Measurements from ENCODE around the gene KRT84. TPM values are rescaled to one million over a fixed set of nuclear protein-coding genes. Genes with fewer than 3 reads are reported as not detected.

Gene KRT84
- total and polyA plus RNA-seq, 9 of the 15 experiments (the other 6 are each of a cell fraction or from before 2014, with no cell fraction given) = not detected

DNA sequence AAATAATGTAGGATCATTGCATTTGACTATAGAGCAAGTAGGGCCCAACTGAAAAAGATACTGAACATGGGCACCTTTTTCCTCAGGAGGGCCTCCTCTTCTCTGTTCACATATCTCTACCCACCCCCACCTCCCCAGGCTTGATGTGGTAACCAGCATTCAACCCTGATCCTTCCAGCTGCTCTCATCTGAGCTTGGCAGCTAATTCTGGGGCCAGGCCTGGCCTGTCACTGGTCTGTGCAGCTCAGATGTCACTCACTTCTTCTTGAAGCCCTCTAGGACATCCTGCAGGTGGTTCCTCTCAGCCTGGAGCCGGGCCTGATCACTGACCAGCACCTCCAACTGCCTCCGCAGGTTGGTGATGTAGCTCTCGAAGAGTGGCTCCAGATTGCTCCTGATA, 2.1 kb downstream of the KRT84 start:
- H3K27me3 ChIP-seq (ENCODE audit: control insufficient read depth in 2 of 2, insufficient read depth in 2 of 2, low read length in 2 of 2) = peaks cover 5 to 59% of the 10 kb centered on the region in 2 experiments; a peak in 4 of 5 replicates
- H3K36me3 ChIP-seq (ENCODE audit: control insufficient read depth, insufficient read depth, low read length) = no peaks in the 10 kb centered on the region
- DNase-seq (ENCODE audit: extremely low read depth in 1 of 4, low spot score in 3 of 4) = no peak
- WGBS (ENCODE audit: insufficient coverage, low coverage, missing lambda C conversion rate) = 0% methylated on average over 3 of the region's 3 CpGs
- no peak for TF ChIP-seq ARNT (IDR thresholded peaks at IDR 0.05)
- no peak for TF ChIP-seq ZNF445 (CRISPR knock-in tag; IDR thresholded peaks at IDR 0.05; ENCODE audit: low read depth)
- no peak for TF ChIP-seq SUPT5H (IDR thresholded peaks at IDR 0.05)
- TF ChIP-seq TSC22D4 (tag; IDR thresholded peaks at IDR 0.05) = no peak
- TF ChIP-seq POLR2AphosphoS5 (IDR thresholded peaks at IDR 0.05; ENCODE audit: control insufficient read depth, insufficient read depth, low read depth, low read length) = no peak
- TF ChIP-seq, protein P1, sequence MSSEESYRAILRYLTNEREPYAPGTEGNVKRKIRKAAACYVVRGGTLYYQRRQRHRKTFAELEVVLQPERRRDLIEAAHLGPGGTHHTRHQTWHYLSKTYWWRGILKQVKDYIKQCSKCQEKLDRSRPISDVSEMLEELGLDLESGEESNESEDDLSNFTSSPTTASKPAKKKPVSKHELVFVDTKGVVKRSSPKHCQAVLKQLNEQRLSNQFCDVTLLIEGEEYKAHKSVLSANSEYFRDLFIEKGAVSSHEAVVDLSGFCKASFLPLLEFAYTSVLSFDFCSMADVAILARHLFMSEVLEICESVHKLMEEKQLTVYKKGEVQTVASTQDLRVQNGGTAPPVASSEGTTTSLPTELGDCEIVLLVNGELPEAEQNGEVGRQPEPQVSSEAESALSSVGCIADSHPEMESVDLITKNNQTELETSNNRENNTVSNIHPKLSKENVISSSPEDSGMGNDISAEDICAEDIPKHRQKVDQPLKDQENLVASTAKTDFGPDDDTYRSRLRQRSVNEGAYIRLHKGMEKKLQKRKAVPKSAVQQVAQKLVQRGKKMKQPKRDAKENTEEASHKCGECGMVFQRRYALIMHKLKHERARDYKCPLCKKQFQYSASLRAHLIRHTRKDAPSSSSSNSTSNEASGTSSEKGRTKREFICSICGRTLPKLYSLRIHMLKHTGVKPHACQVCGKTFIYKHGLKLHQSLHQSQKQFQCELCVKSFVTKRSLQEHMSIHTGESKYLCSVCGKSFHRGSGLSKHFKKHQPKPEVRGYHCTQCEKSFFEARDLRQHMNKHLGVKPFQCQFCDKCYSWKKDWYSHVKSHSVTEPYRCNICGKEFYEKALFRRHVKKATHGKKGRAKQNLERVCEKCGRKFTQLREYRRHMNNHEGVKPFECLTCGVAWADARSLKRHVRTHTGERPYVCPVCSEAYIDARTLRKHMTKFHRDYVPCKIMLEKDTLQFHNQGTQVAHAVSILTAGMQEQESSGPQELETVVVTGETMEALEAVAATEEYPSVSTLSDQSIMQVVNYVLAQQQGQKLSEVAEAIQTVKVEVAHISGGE (CRISPR knock-in tag; IDR thresholded peaks at IDR 0.05) = no peak
- TF ChIP-seq NCOA2 (IDR thresholded peaks at IDR 0.05; ENCODE audit: partially characterized antibody in 2 of 2) = no peak
- no peak for TF ChIP-seq DDX20 (tag; IDR thresholded peaks at IDR 0.05; ENCODE audit: low read depth)
- TF ChIP-seq, protein P2, sequence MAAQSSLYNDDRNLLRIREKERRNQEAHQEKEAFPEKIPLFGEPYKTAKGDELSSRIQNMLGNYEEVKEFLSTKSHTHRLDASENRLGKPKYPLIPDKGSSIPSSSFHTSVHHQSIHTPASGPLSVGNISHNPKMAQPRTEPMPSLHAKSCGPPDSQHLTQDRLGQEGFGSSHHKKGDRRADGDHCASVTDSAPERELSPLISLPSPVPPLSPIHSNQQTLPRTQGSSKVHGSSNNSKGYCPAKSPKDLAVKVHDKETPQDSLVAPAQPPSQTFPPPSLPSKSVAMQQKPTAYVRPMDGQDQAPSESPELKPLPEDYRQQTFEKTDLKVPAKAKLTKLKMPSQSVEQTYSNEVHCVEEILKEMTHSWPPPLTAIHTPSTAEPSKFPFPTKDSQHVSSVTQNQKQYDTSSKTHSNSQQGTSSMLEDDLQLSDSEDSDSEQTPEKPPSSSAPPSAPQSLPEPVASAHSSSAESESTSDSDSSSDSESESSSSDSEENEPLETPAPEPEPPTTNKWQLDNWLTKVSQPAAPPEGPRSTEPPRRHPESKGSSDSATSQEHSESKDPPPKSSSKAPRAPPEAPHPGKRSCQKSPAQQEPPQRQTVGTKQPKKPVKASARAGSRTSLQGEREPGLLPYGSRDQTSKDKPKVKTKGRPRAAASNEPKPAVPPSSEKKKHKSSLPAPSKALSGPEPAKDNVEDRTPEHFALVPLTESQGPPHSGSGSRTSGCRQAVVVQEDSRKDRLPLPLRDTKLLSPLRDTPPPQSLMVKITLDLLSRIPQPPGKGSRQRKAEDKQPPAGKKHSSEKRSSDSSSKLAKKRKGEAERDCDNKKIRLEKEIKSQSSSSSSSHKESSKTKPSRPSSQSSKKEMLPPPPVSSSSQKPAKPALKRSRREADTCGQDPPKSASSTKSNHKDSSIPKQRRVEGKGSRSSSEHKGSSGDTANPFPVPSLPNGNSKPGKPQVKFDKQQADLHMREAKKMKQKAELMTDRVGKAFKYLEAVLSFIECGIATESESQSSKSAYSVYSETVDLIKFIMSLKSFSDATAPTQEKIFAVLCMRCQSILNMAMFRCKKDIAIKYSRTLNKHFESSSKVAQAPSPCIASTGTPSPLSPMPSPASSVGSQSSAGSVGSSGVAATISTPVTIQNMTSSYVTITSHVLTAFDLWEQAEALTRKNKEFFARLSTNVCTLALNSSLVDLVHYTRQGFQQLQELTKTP (IDR thresholded peaks at IDR 0.05; ENCODE audit: low read depth in 1 of 2, partially characterized antibody in 2 of 2) = no peak
- no peak for TF ChIP-seq U2AF1 (optimal IDR thresholded peaks at IDR 0.05; ENCODE audit: low read depth, low read length)
- TF ChIP-seq, protein P3, sequence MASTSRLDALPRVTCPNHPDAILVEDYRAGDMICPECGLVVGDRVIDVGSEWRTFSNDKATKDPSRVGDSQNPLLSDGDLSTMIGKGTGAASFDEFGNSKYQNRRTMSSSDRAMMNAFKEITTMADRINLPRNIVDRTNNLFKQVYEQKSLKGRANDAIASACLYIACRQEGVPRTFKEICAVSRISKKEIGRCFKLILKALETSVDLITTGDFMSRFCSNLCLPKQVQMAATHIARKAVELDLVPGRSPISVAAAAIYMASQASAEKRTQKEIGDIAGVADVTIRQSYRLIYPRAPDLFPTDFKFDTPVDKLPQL (IDR thresholded peaks at IDR 0.05; ENCODE audit: extremely low read depth, insufficient read length) = no peak
- TF ChIP-seq ZNF263 (CRISPR knock-in tag; IDR thresholded peaks at IDR 0.05; ENCODE audit: borderline replicate concordance) = no peak
- no peak for TF ChIP-seq SRSF7 (optimal IDR thresholded peaks at IDR 0.05; ENCODE audit: low read depth, low read length)
- no peak for TF ChIP-seq RBM17 (IDR thresholded peaks at IDR 0.05; ENCODE audit: borderline replicate concordance, low read depth, low read length)
- ATAC-seq = no peak
- H4K20me1 ChIP-seq (replicated peaks; ENCODE audit: control insufficient read depth, insufficient read depth, low read length) = no peaks in the 10 kb centered on the region
- no peak overlapping the region for H2AFZ ChIP-seq (ENCODE audit: low read depth, low read length)
- H3K4me2 ChIP-seq (ENCODE audit: insufficient read depth, low read length) = no peak overlapping the region
- H3K27ac ChIP-seq (ENCODE audit: extremely low read depth, low read depth, low read length) = no peak overlapping the region
- H3K4me1 ChIP-seq (replicated peaks in 1 of 2; ENCODE audit: control insufficient read depth in 2 of 2, insufficient read depth in 2 of 2, low read length in 2 of 2) = peaks cover 0 to 5% of the 10 kb centered on the region in 2 experiments; a peak in 1 of 5 replicates
- intact Hi-C loops (cut with micrococcal nuclease) (no loop called here), in situ Hi-C loops (cut with MboI) (loop anchor here (5.0 kb wide), 2 partner anchors 494 to 599 kb away; no protein-coding TSS in a partner anchor)
- no peaks in the 10 kb centered on the region for H3K9me3 ChIP-seq (replicated peaks; ENCODE audit: control insufficient read depth, insufficient read depth, low read depth, low read length)
- no TSS peak for BruUV-seq (replicated peaks)
- ChIA-PET CTCF (ENCODE audit: low intra/inter-chr PET ratio) (no interaction called here), POLR2A (no interaction called here)
- FAIRE-seq = no peak
- no peaks in the 10 kb centered on the region for H3K9me1 ChIP-seq (ENCODE audit: control insufficient read depth, insufficient read depth, low read length)
- H3K4me3 ChIP-seq = no peak overlapping the region
- no peak overlapping the region for H3K9ac ChIP-seq (ENCODE audit: insufficient read depth in 1 of 2, low read depth in 2 of 2, low read length in 2 of 2)
- H3K79me2 ChIP-seq (ENCODE audit: control insufficient read depth, insufficient read depth, low read length) = no peaks in the 10 kb centered on the region
